Adrenal gland (tissue), 5 donors: ENCODE results near the gene ALAD.
"Not testable (repeated sequence)": the region's sequence is repeated elsewhere in the genome, so short reads cannot be mapped to it uniquely, and the experiment has no call there.

Experiments
- CTCF ChIP-seq, 6 experiments: fragments of 450-650 bp in 4 of 6; fragments of 200-600 bp in 2 of 6; sonication (generic) in 1 of 6; IDR thresholded peaks; 1 replicate in 5 of 6; 2 replicates in 1 of 6; pipeline versions ENCODE4 v1.5.1 to v1.8.0; 2016 to 2021; ENCODE audit warnings: antibody characterized with exemption in 6 of 6, mild to moderate bottlenecking in 2 of 6, moderate library complexity in 1 of 6
- POLR2A ChIP-seq, 2 donors: fragments of 450-650 bp; IDR thresholded peaks; one replicate each; pipeline ENCODE4 v1.6.1; 2017; ENCODE audit warnings: antibody characterized with exemption in 2 of 2, mild to moderate bottlenecking in 2 of 2, moderate library complexity in 1 of 2
- donor health status: DM: no; HTN: no; CAD: no.

- not testable (repeated sequence) for TF ChIP-seq CTCF, POLR2A (IDR thresholded peaks at IDR 0.05)
These were observed 36.6 kb upstream of the ALAD start for GRCh38 chr9:113437716-113438115.
